Esophagus muscularis mucosa (tissue), 4 donors: ENCODE measurements around the gene KNSTRN. TPM values are rescaled to one million over a fixed set of nuclear protein-coding genes. Genes with fewer than 3 reads are reported as not detected.

ENCODE experiments used
- DNase-seq: peaks from one replicate; pipeline ENCODE4 v3.0.0-alpha.2; 2017; ENCODE audit errors: extremely low spot score
- H3K27ac ChIP-seq, 4 donors: fragments of 200-600 bp; sonication (generic); replicated peaks in 1 of 4; 1 replicate in 3 of 4; 2 replicates in 1 of 4; pipeline ENCODE4 v1.5.1; 2016 to 2019; ENCODE audit warnings: mild to moderate bottlenecking in 1 of 4
- H3K27me3 ChIP-seq, 4 donors: fragments of 200-600 bp; sonication (generic); one replicate each; pipeline versions ENCODE4 v1.5.1 to v1.6.0; 2016 to 2019
- H3K36me3 ChIP-seq, 4 donors: fragments of 200-600 bp; sonication (generic); one replicate each; pipeline ENCODE4 v1.5.1; 2016 to 2019
- H3K4me1 ChIP-seq, 4 donors: fragments of 200-600 bp; sonication (generic); one replicate each; pipeline ENCODE4 v1.5.1; 2016 to 2019
- H3K4me3 ChIP-seq, 4 donors: fragments of 200-600 bp; sonication (generic); 1 replicate in 2 of 4; 2 replicates in 2 of 4; pipeline ENCODE4 v1.5.1; 2016 to 2019; ENCODE audit warnings: mild to moderate bottlenecking in 4 of 4, moderate library complexity in 1 of 4
- H3K9me3 ChIP-seq, 4 donors: fragments of 200-600 bp; sonication (generic); 1 replicate in 3 of 4; 2 replicates in 1 of 4; pipeline ENCODE4 v1.5.1; 2016 to 2019
- EP300 ChIP-seq: sonication (generic); formaldehyde crosslinking; IDR thresholded peaks from one replicate; pipeline ENCODE4 v1.6.1; 2017; ENCODE audit warnings: antibody characterized with exemption
- POLR2A ChIP-seq: fragments of 450-650 bp; IDR thresholded peaks from one replicate; pipeline ENCODE4 v1.6.1; 2017; ENCODE audit warnings: antibody characterized with exemption, moderate library complexity, mild to moderate bottlenecking, low read depth
- POLR2AphosphoS5 ChIP-seq, 2 donors: sonication (generic); formaldehyde crosslinking; IDR thresholded peaks; one replicate each; pipeline ENCODE4 v1.6.1; 2017; ENCODE audit warnings: antibody characterized with exemption in 2 of 2
- WGBS: methylation state at CpG from one replicate; pipeline ENCODE4 v1.1.5; 2018; 5-methylcytosine and 5-hydroxymethylcytosine counted together
- intact Hi-C: fragments of 100-400 bp; cut with DNase I; formaldehyde crosslinking; loops from one replicate; pipeline ENCODE4 v1.15.1; 2023
- total RNA-seq, 4 donors: library from RNA; depleted of rRNA; stranded (reverse); fragments of >200 nt; gene quantifications; one replicate each; pipeline versions ENCODE4 v1.1.0 to v1.2.1, GENCODE V29; 2016
- TF ChIP-seq, protein P1 (sequence below), 3 experiments: fragments of 200-600 bp in 2 of 3; fragments of 450-650 bp in 1 of 3; sonication (generic) in 2 of 3; IDR thresholded peaks; one replicate each; pipeline ENCODE4 v1.5.1; 2017 to 2019; ENCODE audit warnings: antibody characterized with exemption in 3 of 3, mild to moderate bottlenecking in 2 of 3, moderate library complexity in 1 of 3

Gene KNSTRN
- total RNA-seq, 4 donors from 2014 or later = 4.6 to 15.6 (median 6.4) TPM

GRCh38 chr15:40425681-40426080, 43.2 kb downstream of the KNSTRN start:
- no peak overlapping the region for H3K4me3 ChIP-seq
- WGBS = 96% methylated on average over 5 of the region's 5 CpGs
- no peaks in the 10 kb centered on the region for H3K9me3 ChIP-seq
- no peaks in the 10 kb centered on the region for H3K27me3 ChIP-seq
- peaks cover 0 to 11% (median 0%) of the 10 kb centered on the region in 4 donors for H3K36me3 ChIP-seq
- H3K27ac ChIP-seq = no peak overlapping the region
- peaks cover 13 to 15% (median 15%) of the 10 kb centered on the region in 4 donors for H3K4me1 ChIP-seq
- intact Hi-C loops = loop anchor here (10.0 kb wide), 1 partner anchor 201 kb away; no protein-coding TSS in a partner anchor
- no peak for DNase-seq
- TF ChIP-seq EP300 (no peak), POLR2A (no peak), POLR2AphosphoS5 (IDR thresholded peaks at IDR 0.05) (no peak)
- TF ChIP-seq, protein P1, sequence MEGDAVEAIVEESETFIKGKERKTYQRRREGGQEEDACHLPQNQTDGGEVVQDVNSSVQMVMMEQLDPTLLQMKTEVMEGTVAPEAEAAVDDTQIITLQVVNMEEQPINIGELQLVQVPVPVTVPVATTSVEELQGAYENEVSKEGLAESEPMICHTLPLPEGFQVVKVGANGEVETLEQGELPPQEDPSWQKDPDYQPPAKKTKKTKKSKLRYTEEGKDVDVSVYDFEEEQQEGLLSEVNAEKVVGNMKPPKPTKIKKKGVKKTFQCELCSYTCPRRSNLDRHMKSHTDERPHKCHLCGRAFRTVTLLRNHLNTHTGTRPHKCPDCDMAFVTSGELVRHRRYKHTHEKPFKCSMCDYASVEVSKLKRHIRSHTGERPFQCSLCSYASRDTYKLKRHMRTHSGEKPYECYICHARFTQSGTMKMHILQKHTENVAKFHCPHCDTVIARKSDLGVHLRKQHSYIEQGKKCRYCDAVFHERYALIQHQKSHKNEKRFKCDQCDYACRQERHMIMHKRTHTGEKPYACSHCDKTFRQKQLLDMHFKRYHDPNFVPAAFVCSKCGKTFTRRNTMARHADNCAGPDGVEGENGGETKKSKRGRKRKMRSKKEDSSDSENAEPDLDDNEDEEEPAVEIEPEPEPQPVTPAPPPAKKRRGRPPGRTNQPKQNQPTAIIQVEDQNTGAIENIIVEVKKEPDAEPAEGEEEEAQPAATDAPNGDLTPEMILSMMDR (IDR thresholded peaks at IDR 0.05) = no peak

DNA sequence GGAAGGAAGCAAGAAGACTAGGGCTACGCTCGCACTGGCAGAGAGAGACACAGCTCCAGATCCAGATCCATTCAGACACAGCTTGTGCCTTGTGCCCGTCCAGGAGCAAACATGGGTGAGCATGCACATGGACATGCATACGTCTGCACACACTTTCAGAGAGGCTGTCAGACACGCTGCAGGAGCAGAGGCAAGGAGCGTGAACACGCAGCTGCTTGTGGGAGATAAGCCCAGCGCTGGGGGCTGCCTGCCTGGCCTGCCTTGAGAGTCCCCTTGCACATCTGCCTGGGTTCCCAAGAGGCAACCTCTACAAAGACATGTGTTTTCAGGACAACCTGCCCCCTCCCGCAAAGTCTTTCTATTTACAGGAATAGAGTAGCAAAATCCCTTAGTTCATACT, 44.7 kb downstream of the KNSTRN start:
- TF ChIP-seq POLR2AphosphoS5 (IDR thresholded peaks at IDR 0.05) = no peak
- no peak for TF ChIP-seq POLR2A
- TF ChIP-seq, protein P1 (IDR thresholded peaks at IDR 0.05) = no peak
- no peak for TF ChIP-seq EP300
- no peak overlapping the region for H3K4me3 ChIP-seq
- DNase-seq = no peak
- intact Hi-C loops = loop anchor here (10.0 kb wide), 1 partner anchor 202 kb away; no protein-coding TSS in a partner anchor
- H3K27ac ChIP-seq = no peak overlapping the region
- 97% methylated on average over 9 of the region's 9 CpGs for WGBS
- H3K27me3 ChIP-seq = no peaks in the 10 kb centered on the region
- peaks cover 0 to 11% (median 0%) of the 10 kb centered on the region in 4 donors for H3K36me3 ChIP-seq
- H3K4me1 ChIP-seq = peaks cover 0 to under 1% (median 0%) of the 10 kb centered on the region in 4 donors
- no peaks in the 10 kb centered on the region for H3K9me3 ChIP-seq

DNA sequence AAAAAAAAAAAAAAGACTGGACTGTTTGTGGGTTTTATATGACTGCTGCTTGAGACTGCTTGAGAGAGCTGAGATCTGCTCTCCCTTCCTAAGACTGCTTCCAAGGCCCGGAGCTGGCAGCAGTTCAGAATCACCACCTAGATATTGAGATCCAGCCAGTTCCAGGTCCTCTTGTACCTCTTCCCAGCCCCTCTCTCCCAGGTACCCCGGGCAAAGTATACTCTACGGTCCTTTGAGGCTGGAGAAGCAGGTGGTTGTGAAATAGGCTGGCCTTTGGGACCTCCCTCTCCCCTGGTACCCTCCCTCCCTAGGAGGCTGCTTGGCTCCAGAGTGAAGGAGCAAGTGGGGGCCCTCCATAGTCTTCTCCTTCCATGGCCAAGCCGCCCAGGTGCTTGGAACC, 45.7 kb downstream of the KNSTRN start:
- Histone ChIP-seq H3K27me3 (no peaks in the 10 kb centered on the region), H3K9me3 (no peaks in the 10 kb centered on the region), H3K27ac (no peak overlapping the region), H3K4me3 (no peak overlapping the region), H3K36me3 (peaks cover 0 to 11% (median 0%) of the 10 kb centered on the region in 4 donors), H3K4me1 (no peaks in the 10 kb centered on the region)
- TF ChIP-seq EP300 = no peak
- TF ChIP-seq, protein P1 (IDR thresholded peaks at IDR 0.05) = no peak
- 93% methylated on average over 4 of the region's 4 CpGs for WGBS
- no peak for DNase-seq
- intact Hi-C loops = loop anchor here (10.0 kb wide), 1 partner anchor 203 kb away; no protein-coding TSS in a partner anchor

GRCh38 chr15:40429068-40429710, 46.7 kb downstream of the KNSTRN start:
- no peaks in the 10 kb centered on the region for H3K9me3 ChIP-seq
- DNase-seq = no peak
- intact Hi-C loops = loop anchor here (10.0 kb wide), 1 partner anchor 204 kb away; no protein-coding TSS in a partner anchor

More at GRCh38 chr15:40429068-40429710, 46.7 kb downstream of the KNSTRN start:
- no peak for TF ChIP-seq POLR2AphosphoS5 (IDR thresholded peaks at IDR 0.05)
- TF ChIP-seq, protein P1 (IDR thresholded peaks at IDR 0.05) = no peak
- TF ChIP-seq POLR2A = no peak
- TF ChIP-seq EP300 = no peak
- 83% methylated on average over 10 of the region's 10 CpGs for WGBS
- Histone ChIP-seq H3K36me3 (peaks cover 0 to 11% (median 0%) of the 10 kb centered on the region in 4 donors), H3K27me3 (no peaks in the 10 kb centered on the region), H3K4me3 (no peak overlapping the region), H3K4me1 (no peaks in the 10 kb centered on the region), H3K27ac (no peak overlapping the region)
